Ovary (tissue), 3 donors: ENCODE measurements around the gene KBTBD2.

Experiments used
- CTCF ChIP-seq, 3 donors: fragments of 450-650 bp in 2 of 3; fragments of 200-600 bp in 1 of 3; IDR thresholded peaks; one replicate each; pipeline versions ENCODE4 v1.5.1 to v1.8.0; 2016 to 2022; ENCODE audit warnings: antibody characterized with exemption in 3 of 3, mild to moderate bottlenecking in 1 of 3
- POLR2A ChIP-seq: fragments of 450-650 bp; IDR thresholded peaks from one replicate; pipeline ENCODE4 v1.6.1; 2017; ENCODE audit warnings: antibody characterized with exemption, mild to moderate bottlenecking, moderate library complexity
- donor health status: DM: no; HTN: no; CAD: no.

GRCh38 chr7:32894171-32894570, 2.6 kb upstream of the KBTBD2 start:
- TF ChIP-seq CTCF (IDR thresholded peaks at IDR 0.05) (no peak), POLR2A (no peak)
